HL-60 (cell line): ENCODE measurements around the gene RNF220.

Source experiments
- DNase-seq, 2 experiments: peaks; one replicate each; pipeline ENCODE4 v3.0.0-alpha.2; 2010 to 2020; ENCODE audit warnings: low read depth in 1 of 2, low spot score in 1 of 2
- H3K27ac ChIP-seq: fragments of 250-450 bp; sonication (Bioruptor Pico); replicated peaks from 2 replicates; pipeline ENCODE4 v1.5.1; 2020; ENCODE audit warnings: mild to moderate bottlenecking, moderate library complexity
- H3K27me3 ChIP-seq: fragments of 250-450 bp; sonication (Bioruptor Pico); 2 replicates; pipeline ENCODE4 v1.5.1; 2021; ENCODE audit warnings: mild to moderate bottlenecking, moderate library complexity; ENCODE audit not compliant: insufficient read depth, poor library complexity, severe bottlenecking
- H3K4me3 ChIP-seq: replicated peaks from 2 replicates; pipeline ENCODE4 v1.5.1; 2011; ENCODE audit warnings: mild to moderate bottlenecking, control low read depth, low read length; ENCODE audit not compliant: insufficient read depth
- GABPA ChIP-seq: IDR thresholded peaks from 2 replicates; pipeline ENCODE4 v1.6.1; 2012; ENCODE audit warnings: low read depth
- POLR2AphosphoS5 ChIP-seq: IDR thresholded peaks from 2 replicates; pipeline ENCODE4 v1.6.1; 2012; ENCODE audit warnings: low read depth
- SPI1 ChIP-seq: IDR thresholded peaks from 2 replicates; pipeline ENCODE4 v1.6.1; 2012; ENCODE audit warnings: low read depth, mild to moderate bottlenecking, borderline replicate concordance
- TF ChIP-seq, protein P1 (sequence below): IDR thresholded peaks from 2 replicates; pipeline ENCODE4 v1.6.1; 2012; ENCODE audit warnings: low read depth; ENCODE audit not compliant: insufficient replicate concordance
- TF ChIP-seq, protein P2 (sequence below): IDR thresholded peaks from one replicate; pipeline ENCODE4 v1.5.1; 2011; ENCODE audit warnings: low read length, control low read depth, inconsistent platforms; ENCODE audit not compliant: insufficient read depth

RNF220 gene

DNA sequence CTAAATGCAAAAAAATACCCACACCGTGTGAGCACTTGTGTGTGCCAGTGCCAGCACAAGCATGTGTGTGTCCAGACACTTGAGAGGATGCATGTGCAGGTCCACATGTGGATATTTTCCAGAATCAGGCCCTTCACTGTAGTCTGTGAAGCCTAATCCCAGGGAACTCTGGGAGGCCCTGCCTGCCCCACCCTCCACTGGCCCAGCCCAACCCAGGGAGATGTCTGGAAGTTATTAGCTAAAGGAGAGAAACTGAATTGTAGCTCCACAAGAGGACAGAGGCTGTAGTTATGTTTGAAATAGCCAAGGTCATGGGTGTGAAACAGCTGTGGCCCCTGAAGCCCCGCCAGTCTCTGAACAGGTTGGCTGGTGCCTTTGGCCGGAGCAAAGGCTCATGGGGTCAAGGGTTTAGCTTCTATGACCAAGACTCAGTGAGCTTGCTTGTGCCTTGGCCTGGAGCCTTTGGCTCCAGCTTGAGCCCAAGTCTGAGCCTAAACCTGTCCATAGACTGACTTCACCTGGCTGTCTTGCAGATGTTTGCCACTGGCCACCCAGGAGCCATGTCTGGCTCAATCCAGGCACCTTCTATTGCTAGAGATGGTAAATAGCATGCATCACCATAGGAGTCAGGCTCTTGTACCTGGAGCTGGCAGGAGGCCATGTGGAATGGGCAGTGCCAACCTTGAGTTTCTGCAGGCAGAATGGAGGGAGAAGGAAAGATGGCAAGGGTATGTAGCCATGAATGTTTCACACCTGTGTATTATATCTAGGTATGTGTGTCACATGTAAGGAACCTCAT is 199.3 kb downstream of the RNF220 start:
- TF ChIP-seq, protein P1, sequence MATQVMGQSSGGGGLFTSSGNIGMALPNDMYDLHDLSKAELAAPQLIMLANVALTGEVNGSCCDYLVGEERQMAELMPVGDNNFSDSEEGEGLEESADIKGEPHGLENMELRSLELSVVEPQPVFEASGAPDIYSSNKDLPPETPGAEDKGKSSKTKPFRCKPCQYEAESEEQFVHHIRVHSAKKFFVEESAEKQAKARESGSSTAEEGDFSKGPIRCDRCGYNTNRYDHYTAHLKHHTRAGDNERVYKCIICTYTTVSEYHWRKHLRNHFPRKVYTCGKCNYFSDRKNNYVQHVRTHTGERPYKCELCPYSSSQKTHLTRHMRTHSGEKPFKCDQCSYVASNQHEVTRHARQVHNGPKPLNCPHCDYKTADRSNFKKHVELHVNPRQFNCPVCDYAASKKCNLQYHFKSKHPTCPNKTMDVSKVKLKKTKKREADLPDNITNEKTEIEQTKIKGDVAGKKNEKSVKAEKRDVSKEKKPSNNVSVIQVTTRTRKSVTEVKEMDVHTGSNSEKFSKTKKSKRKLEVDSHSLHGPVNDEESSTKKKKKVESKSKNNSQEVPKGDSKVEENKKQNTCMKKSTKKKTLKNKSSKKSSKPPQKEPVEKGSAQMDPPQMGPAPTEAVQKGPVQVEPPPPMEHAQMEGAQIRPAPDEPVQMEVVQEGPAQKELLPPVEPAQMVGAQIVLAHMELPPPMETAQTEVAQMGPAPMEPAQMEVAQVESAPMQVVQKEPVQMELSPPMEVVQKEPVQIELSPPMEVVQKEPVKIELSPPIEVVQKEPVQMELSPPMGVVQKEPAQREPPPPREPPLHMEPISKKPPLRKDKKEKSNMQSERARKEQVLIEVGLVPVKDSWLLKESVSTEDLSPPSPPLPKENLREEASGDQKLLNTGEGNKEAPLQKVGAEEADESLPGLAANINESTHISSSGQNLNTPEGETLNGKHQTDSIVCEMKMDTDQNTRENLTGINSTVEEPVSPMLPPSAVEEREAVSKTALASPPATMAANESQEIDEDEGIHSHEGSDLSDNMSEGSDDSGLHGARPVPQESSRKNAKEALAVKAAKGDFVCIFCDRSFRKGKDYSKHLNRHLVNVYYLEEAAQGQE = no peak
- TF ChIP-seq POLR2AphosphoS5 (no peak), SPI1 (no peak), GABPA (no peak)
- TF ChIP-seq, protein P2, sequence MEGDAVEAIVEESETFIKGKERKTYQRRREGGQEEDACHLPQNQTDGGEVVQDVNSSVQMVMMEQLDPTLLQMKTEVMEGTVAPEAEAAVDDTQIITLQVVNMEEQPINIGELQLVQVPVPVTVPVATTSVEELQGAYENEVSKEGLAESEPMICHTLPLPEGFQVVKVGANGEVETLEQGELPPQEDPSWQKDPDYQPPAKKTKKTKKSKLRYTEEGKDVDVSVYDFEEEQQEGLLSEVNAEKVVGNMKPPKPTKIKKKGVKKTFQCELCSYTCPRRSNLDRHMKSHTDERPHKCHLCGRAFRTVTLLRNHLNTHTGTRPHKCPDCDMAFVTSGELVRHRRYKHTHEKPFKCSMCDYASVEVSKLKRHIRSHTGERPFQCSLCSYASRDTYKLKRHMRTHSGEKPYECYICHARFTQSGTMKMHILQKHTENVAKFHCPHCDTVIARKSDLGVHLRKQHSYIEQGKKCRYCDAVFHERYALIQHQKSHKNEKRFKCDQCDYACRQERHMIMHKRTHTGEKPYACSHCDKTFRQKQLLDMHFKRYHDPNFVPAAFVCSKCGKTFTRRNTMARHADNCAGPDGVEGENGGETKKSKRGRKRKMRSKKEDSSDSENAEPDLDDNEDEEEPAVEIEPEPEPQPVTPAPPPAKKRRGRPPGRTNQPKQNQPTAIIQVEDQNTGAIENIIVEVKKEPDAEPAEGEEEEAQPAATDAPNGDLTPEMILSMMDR = no peak
- no peak overlapping the region for H3K4me3 ChIP-seq
- no peaks in the 10 kb centered on the region for H3K27me3 ChIP-seq
- DNase-seq = no peak
- no peak overlapping the region for H3K27ac ChIP-seq

DNA sequence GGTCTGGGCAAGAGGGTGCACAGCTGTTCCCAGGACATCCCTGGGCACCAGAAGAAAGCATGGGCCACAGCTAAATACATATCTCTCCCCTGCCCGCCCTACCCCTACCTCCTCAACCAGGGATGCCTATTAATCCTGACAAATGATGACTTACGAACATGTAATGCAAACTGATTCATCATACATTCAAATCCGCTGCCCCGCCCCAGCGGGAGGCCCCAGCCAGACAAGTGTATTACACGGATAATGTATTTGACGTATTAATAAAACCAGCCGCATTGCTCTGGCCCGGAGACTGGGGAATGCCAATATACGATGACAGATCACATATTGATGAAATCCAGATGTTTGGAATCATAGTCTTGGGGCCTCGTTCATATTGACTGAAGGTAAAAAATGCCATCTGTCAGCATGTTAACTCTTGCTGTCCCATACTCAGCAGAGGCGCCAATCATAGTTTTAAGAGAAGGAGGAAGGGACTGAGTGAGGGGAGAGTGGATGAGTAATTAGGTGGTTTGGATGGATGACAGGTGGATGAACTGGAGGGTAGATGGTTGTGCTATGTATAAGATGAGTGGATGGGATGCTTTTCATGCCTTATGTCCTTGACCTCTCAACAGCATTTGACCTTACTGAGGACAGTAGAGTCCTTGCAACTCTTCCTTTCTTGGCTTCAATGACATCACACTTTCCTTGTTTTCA is 201.0 kb downstream of the RNF220 start:
- Histone ChIP-seq H3K27ac (no peak overlapping the region), H3K27me3 (no peaks in the 10 kb centered on the region), H3K4me3 (no peak overlapping the region)
- TF ChIP-seq, protein P2 = no peak
- TF ChIP-seq, protein P1 = no peak
- TF ChIP-seq SPI1 = no peak
- no peak for TF ChIP-seq GABPA
- no peak for TF ChIP-seq POLR2AphosphoS5
- no peak for DNase-seq

DNA sequence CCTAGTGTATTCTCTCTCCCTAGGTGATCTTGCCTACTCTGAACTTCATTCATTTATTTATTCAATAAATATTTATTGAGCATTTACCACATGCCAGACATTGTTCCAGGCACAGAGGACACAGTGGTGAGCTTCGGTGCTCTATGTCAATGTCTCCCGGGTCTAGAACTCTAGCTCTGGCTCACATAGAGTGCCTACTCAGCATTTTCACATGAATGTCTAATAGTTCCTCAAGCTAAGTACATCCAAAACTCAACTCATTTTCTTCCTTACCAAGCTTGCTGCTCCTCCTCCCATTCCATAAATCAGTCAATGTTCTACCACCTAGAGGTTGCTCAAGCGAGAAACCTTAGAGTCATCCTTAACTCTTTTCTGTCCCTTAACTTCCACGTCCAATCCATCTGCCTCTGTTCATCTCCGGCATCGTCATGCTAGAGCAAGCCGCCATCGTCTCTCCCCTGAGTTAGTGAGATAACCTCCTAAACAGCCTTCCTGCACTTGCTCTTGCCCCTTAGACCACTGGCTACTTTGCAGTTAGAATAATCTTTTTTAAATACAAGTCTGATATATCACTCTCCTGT is 201.7 kb downstream of the RNF220 start:
- DNase-seq = no peak
- Histone ChIP-seq H3K4me3 (no peak overlapping the region), H3K27ac (no peak overlapping the region), H3K27me3 (no peaks in the 10 kb centered on the region)
- TF ChIP-seq GABPA = no peak
- TF ChIP-seq POLR2AphosphoS5 = no peak
- no peak for TF ChIP-seq SPI1
- TF ChIP-seq, protein P1 = no peak
- TF ChIP-seq, protein P2 = no peak
